CD14-positive monocyte (primary cell): ENCODE data around the gene CDKN2B-AS1. TPM values are rescaled to one million over a fixed set of nuclear protein-coding genes. Genes with fewer than 3 reads are reported as not detected.

Experiments used
- DNase-seq, 3 donors: peaks; one replicate each; pipeline ENCODE4 v3.0.0-alpha.2; 2011 to 2022
- H2AFZ ChIP-seq: 2 replicates; pipeline ENCODE4 v1.6.0; 2012; ENCODE audit warnings: mild to moderate bottlenecking, low read depth, low read length, inconsistent platforms; ENCODE audit not compliant: insufficient read depth, poor library complexity, severe bottlenecking
- H3K27ac ChIP-seq, 2 donors: 1 replicate in 1 of 2; 2 replicates in 1 of 2; pipeline ENCODE4 v1.5.1; 2012 to 2013; ENCODE audit warnings: low read length in 2 of 2, control low read depth in 1 of 2, inconsistent platforms in 1 of 2, low read depth in 1 of 2, mild to moderate bottlenecking in 1 of 2
- H3K27me3 ChIP-seq, 2 donors: one replicate each; pipeline versions ENCODE4 v1.6.0 to v1.6.1; 2011 to 2013; ENCODE audit warnings: low read length in 2 of 2; ENCODE audit not compliant: control insufficient read depth in 2 of 2, insufficient read depth in 2 of 2
- H3K36me3 ChIP-seq, 2 donors: replicated peaks in 1 of 2; 1 replicate in 1 of 2; 2 replicates in 1 of 2; pipeline versions ENCODE4 v1.5.1 to v1.6.1; 2012 to 2013; ENCODE audit warnings: low read length in 2 of 2, control low read depth in 1 of 2, inconsistent platforms in 1 of 2, mild to moderate bottlenecking in 1 of 2; ENCODE audit not compliant: insufficient read depth in 2 of 2, control insufficient read depth in 1 of 2
- H3K4me1 ChIP-seq, 2 donors: 1 replicate in 1 of 2; 2 replicates in 1 of 2; pipeline versions ENCODE4 v1.5.1 to v1.6.1; 2012 to 2013; ENCODE audit warnings: low read length in 2 of 2, control low read depth in 1 of 2, inconsistent platforms in 1 of 2, mild to moderate bottlenecking in 1 of 2, moderate library complexity in 1 of 2; ENCODE audit not compliant: insufficient read depth in 2 of 2, control insufficient read depth in 1 of 2
- H3K4me2 ChIP-seq: replicated peaks from 2 replicates; pipeline ENCODE3; 2012; ENCODE audit warnings: low read length, moderate library complexity, mild to moderate bottlenecking; ENCODE audit not compliant: poor library complexity, severe bottlenecking; ENCODE audit errors: extremely low read depth
- H3K4me3 ChIP-seq, 3 experiments: fragments of 200-600 bp in 1 of 3; sonication (generic) in 1 of 3; replicated peaks in 1 of 3; 1 replicate in 2 of 3; 2 replicates in 1 of 3; pipeline ENCODE4 v1.5.1; 2011 to 2013; ENCODE audit warnings: low read length in 3 of 3, mild to moderate bottlenecking in 3 of 3, control low read depth in 2 of 3, low read depth in 2 of 3, inconsistent platforms in 1 of 3, moderate library complexity in 1 of 3
- H3K79me2 ChIP-seq: 2 replicates; pipeline ENCODE4 v1.6.0; 2012; ENCODE audit warnings: mild to moderate bottlenecking, control low read depth, inconsistent platforms, low read length, moderate library complexity; ENCODE audit not compliant: insufficient read depth
- H3K9ac ChIP-seq: 2 replicates; pipeline ENCODE4 v1.6.0; 2017; ENCODE audit warnings: low read length, mild to moderate bottlenecking; ENCODE audit not compliant: insufficient read depth, poor library complexity, severe bottlenecking
- H3K9me3 ChIP-seq, 2 donors: replicated peaks in 1 of 2; 1 replicate in 1 of 2; 2 replicates in 1 of 2; pipeline versions ENCODE4 v1.5.1 to v1.6.1; 2012 to 2013; ENCODE audit warnings: low read length in 2 of 2, control low read depth in 1 of 2; ENCODE audit not compliant: control insufficient read depth in 1 of 2, insufficient read depth in 1 of 2
- H4K20me1 ChIP-seq: 2 replicates; pipeline ENCODE4 v1.6.0; 2012; ENCODE audit warnings: mild to moderate bottlenecking, low read length, control low read depth, moderate library complexity; ENCODE audit not compliant: insufficient read depth
- H3K27ac Mint-ChIP-seq, 7 donors: one replicate each; pipeline ENCODE4 v1.8.0; 2020; ENCODE audit warnings: mild to moderate bottlenecking in 7 of 7, mixed read lengths in 7 of 7, moderate library complexity in 6 of 7, inconsistent platforms in 2 of 7
- H3K27me3 Mint-ChIP-seq, 3 donors: one replicate each; pipeline ENCODE4 v1.8.0; 2021 to 2022; ENCODE audit warnings: low read depth in 3 of 3, mild to moderate bottlenecking in 3 of 3, mixed read lengths in 3 of 3, moderate library complexity in 3 of 3, inconsistent platforms in 1 of 3
- H3K36me3 Mint-ChIP-seq, 2 donors: one replicate each; pipeline ENCODE4 v1.8.0; 2020; ENCODE audit warnings: mixed read lengths in 2 of 2, inconsistent platforms in 1 of 2, mild to moderate bottlenecking in 1 of 2
- H3K4me1 Mint-ChIP-seq: one replicate; pipeline ENCODE4 v1.8.0; 2020; ENCODE audit warnings: mild to moderate bottlenecking, mixed read lengths
- H3K4me3 Mint-ChIP-seq, 2 donors: one replicate each; pipeline ENCODE4 v1.8.0; 2020; ENCODE audit warnings: mild to moderate bottlenecking in 2 of 2, mixed read lengths in 2 of 2, moderate library complexity in 1 of 2
- H3K9me3 Mint-ChIP-seq, 7 donors: one replicate each; pipeline ENCODE4 v1.8.0; 2020 to 2022; ENCODE audit warnings: mixed read lengths in 7 of 7, mild to moderate bottlenecking in 6 of 7, moderate library complexity in 6 of 7, inconsistent platforms in 2 of 7
- WGBS: methylation state at CpG from one replicate; pipeline ENCODE4 v1.1.5; 2013; ENCODE audit warnings: missing lambda C conversion rate; ENCODE audit not compliant: insufficient coverage; 5-methylcytosine and 5-hydroxymethylcytosine counted together
- intact Hi-C, 2 donors: fragments of 100-400 bp; cut with micrococcal nuclease; formaldehyde crosslinking; loops; one replicate each; pipeline versions ENCODE4 v1.15.0 to v1.15.1; 2023
- polyA plus RNA-seq, 3 donors: library from polyadenylated mRNA; depleted of rRNA in 1 of 3; unstranded in 2 of 3; stranded (reverse) in 1 of 3; fragments of 300-500 nt in 2 of 3; fragments of >200 nt in 1 of 3; fragmentation: Illumina TruSeq in 2 of 3; gene quantifications; 1 replicate in 2 of 3; 2 replicates in 1 of 3; pipeline ENCODE4 v1.2.3, GENCODE V29; 2012 to 2021
- TF ChIP-seq, protein P1 (sequence below): fragments of 200-600 bp; IDR thresholded peaks from one replicate; pipeline ENCODE4 v1.8.0; 2022; ENCODE audit warnings: antibody characterized with exemption, mild to moderate bottlenecking

Gene CDKN2B-AS1
- polyA plus RNA-seq, 3 donors = 0.35 to 0.55 (median 0.50) TPM

DNA sequence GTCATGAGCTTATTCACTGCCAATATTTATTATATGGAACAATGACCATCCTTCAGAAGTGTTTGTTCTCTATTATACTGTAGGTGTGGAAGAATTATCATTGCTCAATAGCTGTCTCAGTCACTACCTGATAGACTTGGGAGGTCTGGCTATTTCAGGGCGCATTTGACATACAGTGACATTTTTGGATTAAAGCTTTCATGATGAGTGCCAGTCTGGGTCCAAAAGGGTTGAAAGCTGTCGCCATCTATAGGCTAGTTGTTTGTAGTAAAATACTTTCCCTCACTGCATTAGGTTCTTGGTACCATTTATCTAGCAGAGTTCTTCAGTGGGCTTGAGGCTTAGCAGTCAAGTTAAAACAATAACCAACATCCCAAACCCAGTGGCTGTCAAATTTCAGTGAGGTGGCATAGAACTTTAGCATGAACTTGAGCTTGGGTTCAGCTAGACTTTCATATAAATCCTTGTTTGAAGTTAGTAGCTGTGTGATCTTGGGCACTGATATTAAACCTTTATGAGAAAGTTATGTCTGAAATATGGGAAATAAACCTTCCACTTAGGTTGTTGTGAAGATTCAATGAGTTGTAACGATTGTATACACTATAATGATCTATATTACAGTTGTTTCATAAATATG, 125.0 kb downstream of the CDKN2B-AS1 start:
- intact Hi-C loops = no loop called here
- H3K9me3 ChIP-seq = peaks cover 4 to 13% of the 10 kb centered on the region in 2 donors
- H2AFZ ChIP-seq = no peak overlapping the region
- no peak overlapping the region for H3K9ac ChIP-seq
- Mint-ChIP-seq H3K36me3 (peaks cover 3 to 4% of the 10 kb centered on the region in 2 donors), H3K9me3 (peaks cover 6 to 14% (median 11%) of the 10 kb centered on the region in 7 donors), H3K4me1 (peaks cover 9% of the 10 kb centered on the region), H3K27ac (no peak overlapping the region), H3K27me3 (peaks cover 4 to 32% (median 14%) of the 10 kb centered on the region in 3 donors), H3K4me3 (no peak overlapping the region)
- TF ChIP-seq, protein P1, sequence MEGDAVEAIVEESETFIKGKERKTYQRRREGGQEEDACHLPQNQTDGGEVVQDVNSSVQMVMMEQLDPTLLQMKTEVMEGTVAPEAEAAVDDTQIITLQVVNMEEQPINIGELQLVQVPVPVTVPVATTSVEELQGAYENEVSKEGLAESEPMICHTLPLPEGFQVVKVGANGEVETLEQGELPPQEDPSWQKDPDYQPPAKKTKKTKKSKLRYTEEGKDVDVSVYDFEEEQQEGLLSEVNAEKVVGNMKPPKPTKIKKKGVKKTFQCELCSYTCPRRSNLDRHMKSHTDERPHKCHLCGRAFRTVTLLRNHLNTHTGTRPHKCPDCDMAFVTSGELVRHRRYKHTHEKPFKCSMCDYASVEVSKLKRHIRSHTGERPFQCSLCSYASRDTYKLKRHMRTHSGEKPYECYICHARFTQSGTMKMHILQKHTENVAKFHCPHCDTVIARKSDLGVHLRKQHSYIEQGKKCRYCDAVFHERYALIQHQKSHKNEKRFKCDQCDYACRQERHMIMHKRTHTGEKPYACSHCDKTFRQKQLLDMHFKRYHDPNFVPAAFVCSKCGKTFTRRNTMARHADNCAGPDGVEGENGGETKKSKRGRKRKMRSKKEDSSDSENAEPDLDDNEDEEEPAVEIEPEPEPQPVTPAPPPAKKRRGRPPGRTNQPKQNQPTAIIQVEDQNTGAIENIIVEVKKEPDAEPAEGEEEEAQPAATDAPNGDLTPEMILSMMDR = peak; percentile 44
- WGBS = no CpG with 5 or more reads among the region's 3 CpGs
- no peaks in the 10 kb centered on the region for H3K36me3 ChIP-seq
- no peaks in the 10 kb centered on the region for H3K79me2 ChIP-seq
- peaks cover 4 to 9% of the 10 kb centered on the region in 2 donors for H3K4me1 ChIP-seq
- H3K27me3 ChIP-seq = peaks cover 11 to 19% of the 10 kb centered on the region in 2 donors
- H3K27ac ChIP-seq = no peak overlapping the region
- H3K4me2 ChIP-seq = no peak overlapping the region
- DNase-seq = peak in 2 of 3 donors; percentile 13 to 29
- H4K20me1 ChIP-seq = no peaks in the 10 kb centered on the region
- no peak overlapping the region for H3K4me3 ChIP-seq

DNA sequence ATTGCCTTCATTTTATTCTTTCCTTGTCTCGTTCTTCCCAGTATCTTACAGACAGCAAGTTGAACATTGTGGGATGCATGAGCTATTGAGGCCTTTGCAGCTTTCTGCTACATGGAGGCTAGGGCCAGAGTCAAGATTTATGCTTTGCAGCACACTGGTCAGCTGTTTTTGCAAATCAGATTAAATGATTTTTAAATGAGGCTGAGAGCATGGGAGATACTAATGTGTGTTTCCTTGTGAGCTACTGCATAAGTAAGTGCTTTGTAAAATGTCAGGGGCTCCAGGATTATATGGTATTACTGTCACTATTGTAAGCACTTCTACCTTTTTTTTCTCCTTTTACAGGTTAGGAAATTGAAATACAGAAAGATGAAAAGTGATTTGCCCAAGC, 125.6 kb downstream of the CDKN2B-AS1 start:
- DNase-seq = no peak
- intact Hi-C loops = no loop called here
- no peaks in the 10 kb centered on the region for H3K36me3 ChIP-seq
- TF ChIP-seq, protein P1 = no peak
- peaks cover 3 to 31% (median 14%) of the 10 kb centered on the region in 3 donors for H3K27me3 Mint-ChIP-seq
- H4K20me1 ChIP-seq = no peaks in the 10 kb centered on the region
- H3K4me3 Mint-ChIP-seq = no peak overlapping the region
- peaks cover 6 to 14% (median 11%) of the 10 kb centered on the region in 7 donors for H3K9me3 Mint-ChIP-seq
- H3K27me3 ChIP-seq = peaks cover 7 to 16% of the 10 kb centered on the region in 2 donors
- WGBS = no CpG with 5 or more reads among the region's 1 CpG
- no peak overlapping the region for H3K27ac ChIP-seq
- H3K9ac ChIP-seq = no peak overlapping the region
- H3K27ac Mint-ChIP-seq = no peak overlapping the region
- no peak overlapping the region for H3K4me2 ChIP-seq
- H3K4me1 ChIP-seq = peaks cover 4 to 9% of the 10 kb centered on the region in 2 donors
- H2AFZ ChIP-seq = no peak overlapping the region
- H3K4me3 ChIP-seq = no peak overlapping the region
- H3K36me3 Mint-ChIP-seq = peaks cover 3 to 4% of the 10 kb centered on the region in 2 donors
- H3K79me2 ChIP-seq = no peaks in the 10 kb centered on the region
- peaks cover 4 to 13% of the 10 kb centered on the region in 2 donors for H3K9me3 ChIP-seq
- H3K4me1 Mint-ChIP-seq = peaks cover 9% of the 10 kb centered on the region
